Smooth muscle cell (in vitro differentiated cells): ENCODE measurements around the gene NAALADL2. TPM values are rescaled to one million over a fixed set of nuclear protein-coding genes. Genes with fewer than 3 reads are reported as not detected.
"Not testable (repeated sequence)": the region's sequence is repeated elsewhere in the genome, so short reads cannot be mapped to it uniquely, and the experiment has no call there.

Source experiments
- DNase-seq: peaks from one replicate; lab custom pipeline; 2025; ENCODE audit not compliant: unreplicated experiment; lab: John Stamatoyannopoulos, UW
- H2AFZ ChIP-seq: fragments of 200-600 bp; sonication (generic); 2 replicates; pipeline ENCODE4 v1.6.0; 2016; ENCODE audit warnings: antibody characterized with exemption, low read depth, mild to moderate bottlenecking
- H3F3A ChIP-seq: fragments of 200-600 bp; sonication (generic); 2 replicates; pipeline ENCODE4 v1.6.0; 2017; ENCODE audit warnings: antibody characterized with exemption, low read depth
- H3K27ac ChIP-seq: fragments of 200-600 bp; sonication (generic); 2 replicates; pipeline ENCODE4 v1.5.1; 2016; ENCODE audit warnings: low read depth, mild to moderate bottlenecking
- H3K27me3 ChIP-seq: fragments of 200-600 bp; sonication (generic); 2 replicates; pipeline ENCODE4 v1.6.1; 2016; ENCODE audit warnings: low read depth, mild to moderate bottlenecking
- H3K36me3 ChIP-seq: fragments of 200-600 bp; sonication (generic); 2 replicates; pipeline ENCODE4 v1.5.1; 2016; ENCODE audit warnings: low read depth
- H3K4me1 ChIP-seq: fragments of 200-600 bp; sonication (generic); 2 replicates; pipeline ENCODE4 v1.5.1; 2016; ENCODE audit warnings: low read depth
- H3K4me2 ChIP-seq: fragments of 200-600 bp; sonication (generic); 2 replicates; pipeline ENCODE4 v1.6.0; 2016; ENCODE audit warnings: mild to moderate bottlenecking
- H3K4me3 ChIP-seq: fragments of 200-600 bp; sonication (generic); 2 replicates; pipeline ENCODE4 v1.5.1; 2016; ENCODE audit warnings: mild to moderate bottlenecking
- H3K79me2 ChIP-seq: fragments of 200-600 bp; sonication (generic); 2 replicates; pipeline ENCODE4 v1.6.0; 2016; ENCODE audit warnings: low read depth, mild to moderate bottlenecking
- H3K9ac ChIP-seq: fragments of 200-600 bp; sonication (generic); 2 replicates; pipeline ENCODE4 v1.6.0; 2016; ENCODE audit warnings: low read depth
- H3K9me3 ChIP-seq: fragments of 200-600 bp; sonication (generic); replicated peaks from 2 replicates; pipeline ENCODE4 v1.5.1; 2016; ENCODE audit warnings: low read depth
- H4K20me1 ChIP-seq: fragments of 200-600 bp; sonication (generic); 2 replicates; pipeline ENCODE4 v1.6.0; 2016; ENCODE audit warnings: low read depth
- WGBS: methylation state at CpG from one replicate; pipeline ENCODE4 v1.1.7; 2016; ENCODE audit warnings: low lambda C conversion rate; 5-methylcytosine and 5-hydroxymethylcytosine counted together
- polyA plus RNA-seq: library from polyadenylated mRNA; unstranded; fragments of >200 nt; fragmentation: Nextera tagmentation; extraction: Ambion mirVana; gene quantifications from 2 replicates; pipeline ENCODE4 v1.2.1, GENCODE V29; 2016
- total RNA-seq: library from RNA; depleted of rRNA; stranded (reverse); fragments of >200 nt; gene quantifications from 2 replicates; pipeline ENCODE4 v1.2.3, GENCODE V29; 2014
- TF ChIP-seq, protein P1 (sequence below): fragments of 200-600 bp; sonication (generic); IDR thresholded peaks from 2 replicates; pipeline ENCODE4 v1.5.1; 2017; ENCODE audit warnings: borderline replicate concordance, mild to moderate bottlenecking, antibody characterized with exemption; ENCODE audit not compliant: insufficient read depth, poor library complexity, severe bottlenecking

The NAALADL2 gene
- total and polyA plus RNA-seq, 2 experiments from 2014 or later: 2.5 to 13.8 TPM

DNA sequence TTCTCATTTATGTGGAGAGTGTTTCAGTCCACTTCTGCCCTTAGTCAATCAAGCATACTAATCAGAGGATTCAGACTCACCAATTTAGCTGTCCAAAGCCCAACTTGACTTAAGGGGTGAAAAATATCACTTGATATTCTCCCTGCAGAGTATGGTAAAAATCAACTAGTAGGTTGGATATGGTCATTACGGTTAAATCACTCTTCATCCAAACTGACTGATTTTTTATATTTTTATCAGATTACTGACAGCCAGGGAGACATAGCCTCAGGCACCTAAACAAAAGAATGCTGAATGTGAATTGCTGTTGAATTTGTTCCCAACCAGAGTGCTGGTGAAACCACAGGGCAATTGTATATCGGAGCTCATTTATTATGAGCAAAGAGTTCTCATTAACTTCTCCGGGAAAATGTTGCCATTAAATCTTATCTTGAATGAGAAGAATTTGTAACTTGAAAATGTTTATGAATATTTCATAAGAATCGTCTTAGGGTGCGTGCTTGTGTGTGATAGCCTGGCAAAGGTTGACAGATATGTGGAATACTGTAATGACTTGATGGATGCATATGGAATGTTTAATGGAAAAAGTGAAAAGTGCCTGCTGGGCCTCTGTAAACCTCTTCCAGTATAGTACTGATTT lies 411.2 kb downstream of the NAALADL2 start:
- Histone ChIP-seq H3K36me3 (no peaks in the 10 kb centered on the region), H2AFZ (no peak overlapping the region), H3K4me2 (no peak overlapping the region), H3K27me3 (no peaks in the 10 kb centered on the region), H3K79me2 (no peaks in the 10 kb centered on the region), H3K9me3 (no peaks in the 10 kb centered on the region), H3K4me3 (no peak overlapping the region), H3K27ac (peak overlapping the region; percentile 0), H4K20me1 (no peaks in the 10 kb centered on the region), H3K9ac (no peak overlapping the region), H3K4me1 (no peaks in the 10 kb centered on the region), H3F3A (no peaks in the 10 kb centered on the region)
- DNase-seq: no peak
- TF ChIP-seq, protein P1, sequence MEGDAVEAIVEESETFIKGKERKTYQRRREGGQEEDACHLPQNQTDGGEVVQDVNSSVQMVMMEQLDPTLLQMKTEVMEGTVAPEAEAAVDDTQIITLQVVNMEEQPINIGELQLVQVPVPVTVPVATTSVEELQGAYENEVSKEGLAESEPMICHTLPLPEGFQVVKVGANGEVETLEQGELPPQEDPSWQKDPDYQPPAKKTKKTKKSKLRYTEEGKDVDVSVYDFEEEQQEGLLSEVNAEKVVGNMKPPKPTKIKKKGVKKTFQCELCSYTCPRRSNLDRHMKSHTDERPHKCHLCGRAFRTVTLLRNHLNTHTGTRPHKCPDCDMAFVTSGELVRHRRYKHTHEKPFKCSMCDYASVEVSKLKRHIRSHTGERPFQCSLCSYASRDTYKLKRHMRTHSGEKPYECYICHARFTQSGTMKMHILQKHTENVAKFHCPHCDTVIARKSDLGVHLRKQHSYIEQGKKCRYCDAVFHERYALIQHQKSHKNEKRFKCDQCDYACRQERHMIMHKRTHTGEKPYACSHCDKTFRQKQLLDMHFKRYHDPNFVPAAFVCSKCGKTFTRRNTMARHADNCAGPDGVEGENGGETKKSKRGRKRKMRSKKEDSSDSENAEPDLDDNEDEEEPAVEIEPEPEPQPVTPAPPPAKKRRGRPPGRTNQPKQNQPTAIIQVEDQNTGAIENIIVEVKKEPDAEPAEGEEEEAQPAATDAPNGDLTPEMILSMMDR: no peak
- WGBS: 67% methylated on average over 5 of the region's 5 CpGs

DNA sequence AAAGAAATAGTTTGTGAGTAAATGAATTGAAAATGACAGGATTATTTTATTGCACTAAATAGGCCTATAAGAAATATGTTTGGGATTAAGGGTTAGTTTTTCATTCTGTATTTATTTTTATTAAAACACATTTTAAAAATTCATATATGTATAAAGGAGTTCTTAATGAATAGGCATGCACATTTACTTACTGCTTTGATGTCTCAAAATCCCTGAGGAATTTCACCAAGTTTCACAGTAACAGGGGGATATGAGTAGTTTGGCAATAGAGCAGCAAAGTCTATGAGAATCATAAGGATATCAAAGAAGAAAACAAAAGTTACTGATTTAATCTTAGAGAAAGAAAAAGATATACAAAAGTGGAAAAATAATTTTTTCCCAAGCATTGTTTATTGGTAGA lies 411.7 kb downstream of the NAALADL2 start:
- Histone ChIP-seq H3K4me3 (no peak overlapping the region), H3K27me3 (no peaks in the 10 kb centered on the region), H4K20me1 (no peaks in the 10 kb centered on the region), H3K9ac (no peak overlapping the region), H3F3A (no peaks in the 10 kb centered on the region), H3K27ac (peak overlapping the region; percentile 0), H2AFZ (no peak overlapping the region), H3K4me1 (no peaks in the 10 kb centered on the region), H3K9me3 (no peaks in the 10 kb centered on the region), H3K4me2 (no peak overlapping the region), H3K36me3 (no peaks in the 10 kb centered on the region), H3K79me2 (no peaks in the 10 kb centered on the region)
- no peak for DNase-seq
- TF ChIP-seq, protein P1: no peak

DNA sequence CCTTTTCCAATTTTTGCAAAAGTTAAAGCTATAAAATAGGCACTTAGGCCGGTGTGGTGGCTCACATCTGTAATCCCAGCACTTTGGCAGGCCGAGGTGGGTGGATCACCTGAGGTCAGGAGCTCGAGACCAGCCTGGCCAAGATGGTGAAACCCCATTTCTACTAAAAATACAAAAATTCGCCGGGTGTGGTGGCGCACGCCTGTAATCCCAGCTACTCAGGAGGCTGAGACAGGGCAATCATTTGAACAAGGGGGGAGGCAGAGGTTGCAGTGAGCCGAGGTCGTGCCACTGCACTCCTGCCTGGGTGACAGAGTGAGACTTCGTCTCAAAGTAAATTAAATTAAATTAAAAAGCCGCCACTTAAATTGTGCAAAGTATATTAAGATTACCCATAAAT lies 412.3 kb downstream of the NAALADL2 start:
- not testable (repeated sequence) for H3K4me3 ChIP-seq, H4K20me1 ChIP-seq, H3K36me3 ChIP-seq, H3K79me2 ChIP-seq, DNase-seq, H3K27me3 ChIP-seq, H3K9ac ChIP-seq, H3F3A ChIP-seq, H2AFZ ChIP-seq, H3K4me1 ChIP-seq, H3K4me2 ChIP-seq, H3K27ac ChIP-seq, H3K9me3 ChIP-seq
- WGBS: over 99% methylated on average over 11 of the region's 11 CpGs

DNA sequence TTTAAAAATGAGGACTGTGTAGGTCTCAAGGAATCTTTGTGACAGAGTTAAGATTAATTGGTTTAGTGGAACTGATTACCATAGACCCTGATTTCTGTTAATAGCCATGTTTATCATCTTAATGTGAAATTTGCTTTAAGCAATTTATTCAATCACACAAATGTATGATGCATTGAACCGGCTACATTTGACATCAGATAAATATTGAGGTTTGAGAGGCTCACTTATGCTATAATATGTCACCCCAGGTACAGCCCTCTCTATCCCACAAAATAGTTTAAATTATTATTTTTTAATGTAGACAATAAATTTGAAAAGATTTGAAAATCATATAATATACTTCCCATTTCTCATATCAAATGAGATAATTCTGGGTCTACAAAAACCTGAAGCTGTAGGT lies 413.3 kb downstream of the NAALADL2 start:
- no peak overlapping the region for H3K9ac ChIP-seq
- TF ChIP-seq, protein P1: no peak
- H3K9me3 ChIP-seq: no peaks in the 10 kb centered on the region
- no peak overlapping the region for H2AFZ ChIP-seq
- H3K4me1 ChIP-seq: no peaks in the 10 kb centered on the region
- no peaks in the 10 kb centered on the region for H4K20me1 ChIP-seq
- H3K36me3 ChIP-seq: no peaks in the 10 kb centered on the region
- no peaks in the 10 kb centered on the region for H3F3A ChIP-seq
- no peak overlapping the region for H3K4me2 ChIP-seq
- WGBS: 96% methylated on average over 1 of the region's 1 CpG
- H3K4me3 ChIP-seq: no peak overlapping the region
- DNase-seq: no peak
- H3K79me2 ChIP-seq: no peaks in the 10 kb centered on the region
- H3K27me3 ChIP-seq: no peaks in the 10 kb centered on the region
- H3K27ac ChIP-seq: no peak overlapping the region
